ENCODE measurements around the gene TSR2. TPM values are rescaled to one million over a fixed set of nuclear protein-coding genes. Genes with fewer than 3 reads are reported as not detected.

Gene TSR2
- total RNA-seq, 6 experiments from 2014 or later: 31.0 to 35.0 (median 33.3) TPM

GRCh38 chrX:54446084-54446483 is 5.9 kb downstream of the TSR2 start:
- Mint-ChIP-seq H3K36me3 (ENCODE audit: low read depth) (peaks cover 21% of the 10 kb centered on the region; the same call in 1 of the 2 replicates), H3K9me3 (no peaks in the 10 kb centered on the region), H3K4me1 (ENCODE audit: low read depth) (peaks cover 24% of the 10 kb centered on the region)

GRCh38 chrX:54447461-54447860 is 7.3 kb downstream of the TSR2 start:
- Mint-ChIP-seq H3K4me3 (no peak overlapping the region), H3K4me1 (ENCODE audit: low read depth) (peaks cover 10% of the 10 kb centered on the region), H3K27me3 (ENCODE audit: insufficient read depth) (no peaks in the 10 kb centered on the region; the same call in 1 of the 2 replicates), H3K9me3 (no peaks in the 10 kb centered on the region), H3K36me3 (ENCODE audit: low read depth) (peaks cover 21% of the 10 kb centered on the region; the same call in 1 of the 2 replicates), H3K27ac (no peak overlapping the region)
- DNase-seq: no peak
- peak; percentile 33 for TF ChIP-seq CTCF (IDR thresholded peaks at IDR 0.05)

More at GRCh38 chrX:54446084-54446483, 5.9 kb downstream of the TSR2 start:
- Mint-ChIP-seq H3K27me3 (ENCODE audit: insufficient read depth) (peaks cover 4% of the 10 kb centered on the region), H3K27ac (no peak overlapping the region), H3K4me3 (no peak overlapping the region)
- no peak for TF ChIP-seq CTCF (IDR thresholded peaks at IDR 0.05)
- no peak for DNase-seq

- DNase-seq: no peak
- no peak overlapping the region for H3K27ac Mint-ChIP-seq
- no peaks in the 10 kb centered on the region for H3K27me3 Mint-ChIP-seq (ENCODE audit: insufficient read depth)
- H3K9me3 Mint-ChIP-seq: no peaks in the 10 kb centered on the region
- no peak for TF ChIP-seq CTCF (IDR thresholded peaks at IDR 0.05)
- no peaks in the 10 kb centered on the region for H3K4me1 Mint-ChIP-seq (ENCODE audit: low read depth)
- H3K4me3 Mint-ChIP-seq: no peak overlapping the region
- H3K36me3 Mint-ChIP-seq (ENCODE audit: low read depth): peaks cover 8% of the 10 kb centered on the region; the same call in 1 of the 2 replicates
Measured at GRCh38 chrX:54449929-54450328, 9.7 kb downstream of the TSR2 start.

GRCh38 chrX:54452920-54453319 is 12.7 kb downstream of the TSR2 start:
- DNase-seq: peak; percentile 13
- peak; percentile 52 for TF ChIP-seq CTCF (IDR thresholded peaks at IDR 0.05)
- no peaks in the 10 kb centered on the region for H3K9me3 Mint-ChIP-seq

GRCh38 chrX:54470054-54470760 is 30.0 kb downstream of the TSR2 start:
- H3K4me1 Mint-ChIP-seq (ENCODE audit: low read depth): no peaks in the 10 kb centered on the region; the same call in 1 of the 2 replicates
- no peak for DNase-seq
- no peak for TF ChIP-seq CTCF (IDR thresholded peaks at IDR 0.05)
- no peak overlapping the region for H3K4me3 Mint-ChIP-seq
- no peaks in the 10 kb centered on the region for H3K9me3 Mint-ChIP-seq
- H3K36me3 Mint-ChIP-seq (ENCODE audit: low read depth): peaks cover 9% of the 10 kb centered on the region; the same call in 1 of the 2 replicates
- peaks cover 1% of the 10 kb centered on the region; the same call in 1 of the 2 replicates for H3K27me3 Mint-ChIP-seq (ENCODE audit: insufficient read depth)
- H3K27ac Mint-ChIP-seq: no peak overlapping the region

More at GRCh38 chrX:54452920-54453319, 12.7 kb downstream of the TSR2 start:
- H3K4me3 Mint-ChIP-seq: no peak overlapping the region
- H3K4me1 Mint-ChIP-seq (ENCODE audit: low read depth): no peaks in the 10 kb centered on the region
- no peak overlapping the region for H3K27ac Mint-ChIP-seq
- peaks cover 8% of the 10 kb centered on the region; the same call in 1 of the 2 replicates for H3K36me3 Mint-ChIP-seq (ENCODE audit: low read depth)
- H3K27me3 Mint-ChIP-seq (ENCODE audit: insufficient read depth): no peaks in the 10 kb centered on the region

Data from HFFc6 (cell line).